GM21619 (cell line): ENCODE data around the gene PRKCE.
"Not testable (repeated sequence)": the region's sequence is repeated elsewhere in the genome, so short reads cannot be mapped to it uniquely, and the experiment has no call there.

Experiments used
- ATAC-seq: cut with Tn5 transposase; IDR thresholded peaks from one replicate; pipeline ENCODE4 v1.9.1; 2021; ENCODE audit not compliant: unreplicated experiment

PRKCE gene

GRCh38 chr2:45883603-45884000, 232.1 kb downstream of the PRKCE start:
- ATAC-seq = no peak

DNA sequence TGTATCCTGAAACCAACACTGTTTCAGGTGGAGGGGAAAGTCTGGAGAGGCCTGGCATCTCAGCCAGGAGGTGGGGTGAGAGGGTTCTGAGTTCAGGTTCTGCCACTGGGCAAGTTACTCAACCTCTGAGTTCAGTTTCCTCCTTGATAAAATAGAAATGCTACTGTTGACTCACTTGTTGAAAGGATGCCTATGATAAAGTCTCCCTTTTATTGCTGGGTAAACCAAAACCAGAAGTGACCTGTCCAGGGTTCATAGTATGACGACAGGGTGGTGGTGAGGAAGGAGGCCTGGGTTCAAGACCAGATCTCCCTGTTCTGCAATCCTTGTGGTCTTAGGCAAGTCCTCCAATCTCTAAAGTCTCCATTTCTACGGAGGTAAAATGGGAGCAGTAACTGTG, 232.7 kb downstream of the PRKCE start:
- no peak for ATAC-seq

DNA sequence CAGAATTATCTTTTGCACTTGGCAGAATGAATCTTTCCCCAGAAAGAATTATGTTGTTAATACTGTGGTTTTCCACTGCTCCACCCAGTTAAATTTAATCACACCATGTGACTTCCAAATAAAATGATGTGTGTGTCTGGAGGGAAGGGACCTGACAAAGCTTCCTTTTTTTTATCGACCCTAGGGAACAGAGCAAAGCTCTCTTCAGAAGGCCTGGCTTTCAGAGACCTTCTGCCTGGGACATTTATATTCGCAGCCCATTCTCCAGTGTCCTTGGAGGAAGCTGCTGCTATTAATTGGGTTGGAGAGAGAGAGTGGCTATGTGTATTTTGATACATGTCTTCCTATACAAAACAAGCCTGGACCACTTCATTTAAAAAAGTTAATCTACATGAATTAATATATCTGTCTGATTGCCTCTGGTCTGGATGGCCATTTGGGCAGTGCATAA, 233.7 kb downstream of the PRKCE start:
- ATAC-seq = no peak

GRCh38 chr2:45886171-45886663, 234.7 kb downstream of the PRKCE start:
- no peak for ATAC-seq

- ATAC-seq = no peak
Observed at GRCh38 chr2:45888167-45888566, 236.7 kb downstream of the PRKCE start.

- no peak for ATAC-seq
Observed at GRCh38 chr2:45888641-45889040, 237.2 kb downstream of the PRKCE start.

DNA sequence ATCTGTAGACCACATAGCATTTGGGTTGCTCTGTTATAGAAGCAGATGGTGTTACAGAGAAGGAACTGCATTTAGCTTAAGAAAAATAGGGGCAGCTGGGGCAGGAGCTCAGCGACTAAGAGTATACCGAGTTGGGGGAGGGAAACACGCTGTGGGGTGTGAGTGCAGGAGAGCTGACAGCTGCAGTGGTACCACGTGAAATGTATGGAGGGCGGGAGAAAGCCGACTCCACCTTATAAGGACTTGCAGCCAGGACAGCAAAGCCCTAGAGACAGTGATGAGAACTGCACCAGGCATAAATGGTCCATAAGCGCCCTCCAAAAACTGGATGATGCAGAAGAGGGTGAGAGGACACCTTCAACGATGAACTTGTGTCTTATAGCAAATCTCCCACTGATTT, 237.6 kb downstream of the PRKCE start:
- peak; percentile 85 for ATAC-seq

DNA sequence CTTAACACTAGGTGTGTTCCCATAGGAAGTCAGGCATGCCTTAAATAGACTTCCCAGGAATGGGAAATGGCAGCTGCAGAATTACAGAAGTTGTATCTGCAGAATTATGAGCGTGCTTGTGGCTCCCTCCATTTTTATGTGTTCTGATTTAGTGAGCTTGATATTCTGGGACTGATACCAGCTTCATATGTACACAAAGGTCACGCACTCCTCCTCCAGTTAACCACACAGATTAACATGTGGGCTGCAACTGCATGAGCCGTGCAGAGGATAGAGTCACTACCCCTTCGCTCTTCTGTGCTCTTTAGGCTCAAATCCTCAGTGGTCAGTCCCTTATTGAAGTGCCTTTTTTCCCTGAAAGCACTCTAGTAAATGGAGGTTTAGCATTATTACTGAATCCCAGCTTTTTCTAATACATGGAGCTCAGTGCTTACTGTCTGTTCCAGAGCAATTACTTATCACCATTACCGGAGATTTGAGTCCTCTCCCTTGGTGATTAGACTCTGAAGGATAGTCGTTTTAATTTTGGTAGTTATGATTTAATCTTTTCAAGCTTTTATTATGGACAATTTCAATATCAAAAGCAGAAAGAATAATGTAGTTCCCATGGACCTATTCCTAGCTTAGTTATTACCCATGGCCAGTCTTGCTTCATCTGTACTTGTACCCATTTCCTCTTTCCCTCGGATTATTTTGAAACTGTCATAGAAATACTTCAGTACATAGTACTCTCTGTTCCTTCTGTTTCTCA, 238.3 kb downstream of the PRKCE start:
- peak; percentile 39 for ATAC-seq

- ATAC-seq = not testable (repeated sequence)
Observed at GRCh38 chr2:45890371-45890646, 238.8 kb downstream of the PRKCE start.

DNA sequence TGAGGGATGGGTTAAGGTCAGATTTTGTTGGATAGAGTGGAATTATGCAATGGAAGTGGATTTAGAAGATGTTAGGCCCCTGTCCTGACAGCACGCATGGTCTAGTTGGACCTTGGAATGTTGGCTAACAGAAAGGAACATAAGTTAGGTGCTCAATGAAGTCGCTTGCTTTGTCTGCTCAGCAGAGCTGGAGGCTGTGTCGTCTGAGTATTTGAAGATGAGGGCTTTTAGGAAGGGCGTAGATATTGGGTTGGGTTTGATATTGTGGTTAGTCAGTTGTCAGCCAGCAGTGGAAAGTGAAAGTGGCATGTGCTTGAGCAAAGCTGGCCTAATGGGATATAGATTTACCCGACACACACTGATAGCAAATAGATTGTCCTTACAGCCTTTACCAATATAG, 239.3 kb downstream of the PRKCE start:
- ATAC-seq = no peak

DNA sequence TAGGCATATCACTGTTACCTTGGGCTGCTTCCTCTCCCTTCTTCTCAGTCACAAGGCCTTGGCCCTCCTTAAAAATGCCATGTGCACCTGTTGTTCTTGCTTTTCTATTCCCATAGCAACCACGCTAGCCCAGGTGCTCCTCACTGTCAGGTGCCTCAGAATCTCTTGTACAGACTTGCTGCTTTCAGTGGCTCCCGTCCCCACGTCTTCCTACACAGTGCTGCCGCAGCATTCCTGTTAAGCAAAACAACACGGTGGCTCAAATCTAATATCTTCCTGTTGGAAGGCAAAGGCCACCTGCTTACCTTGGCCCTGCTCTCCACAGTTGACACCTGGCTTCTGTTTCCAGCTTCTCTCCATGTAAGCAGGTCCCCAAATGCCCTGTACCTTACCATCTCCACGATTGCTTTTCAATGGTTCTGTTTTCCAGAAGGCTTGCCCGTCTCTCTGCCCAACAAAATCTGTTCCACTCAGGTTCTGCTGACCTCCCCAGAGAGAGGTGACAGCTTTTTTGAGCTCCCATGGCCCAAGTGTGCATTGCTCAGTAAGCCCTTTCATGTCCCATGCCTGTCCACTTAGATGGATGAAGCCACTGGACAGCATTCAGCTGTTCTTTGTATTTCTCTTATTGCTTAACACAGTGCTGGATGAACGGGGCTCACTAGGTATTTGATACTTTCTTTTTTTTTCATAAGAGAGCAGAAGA, 240.4 kb downstream of the PRKCE start:
- ATAC-seq = no peak

DNA sequence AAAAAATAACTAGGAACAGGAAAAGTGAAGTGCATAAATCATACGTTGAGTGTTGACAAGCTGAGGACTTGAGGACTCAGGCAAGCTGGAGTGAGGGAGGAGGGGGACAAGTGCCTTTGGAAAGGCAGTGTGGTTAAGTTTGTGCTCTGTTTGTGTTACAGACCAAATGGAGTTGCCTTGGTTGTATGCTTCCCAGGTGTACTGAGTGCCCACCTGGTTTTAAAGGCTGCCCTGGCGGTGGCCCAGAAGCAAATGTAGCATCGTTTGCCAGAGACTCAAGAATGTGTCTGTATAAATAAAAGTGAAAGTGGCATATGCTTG, 240.9 kb downstream of the PRKCE start:
- ATAC-seq = no peak

DNA sequence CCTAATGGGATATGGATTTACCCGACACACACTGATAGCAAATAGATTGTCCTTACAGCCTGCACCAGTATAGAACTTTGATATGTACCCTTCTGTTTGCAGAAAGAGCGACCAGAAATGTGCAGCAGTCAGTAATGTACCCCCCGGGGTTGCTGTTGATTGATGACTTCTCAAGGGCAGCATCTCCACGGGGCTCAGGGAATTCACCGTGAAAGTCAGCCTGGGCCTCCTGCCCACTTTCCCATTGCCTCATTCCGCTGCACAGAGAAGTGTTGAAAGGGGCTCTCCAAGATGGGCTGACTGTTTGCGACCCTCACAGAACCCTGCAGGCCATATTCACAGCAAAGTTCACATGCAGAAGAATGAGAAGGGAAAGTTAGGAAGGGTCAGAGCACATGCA, 241.3 kb downstream of the PRKCE start:
- ATAC-seq = no peak

DNA sequence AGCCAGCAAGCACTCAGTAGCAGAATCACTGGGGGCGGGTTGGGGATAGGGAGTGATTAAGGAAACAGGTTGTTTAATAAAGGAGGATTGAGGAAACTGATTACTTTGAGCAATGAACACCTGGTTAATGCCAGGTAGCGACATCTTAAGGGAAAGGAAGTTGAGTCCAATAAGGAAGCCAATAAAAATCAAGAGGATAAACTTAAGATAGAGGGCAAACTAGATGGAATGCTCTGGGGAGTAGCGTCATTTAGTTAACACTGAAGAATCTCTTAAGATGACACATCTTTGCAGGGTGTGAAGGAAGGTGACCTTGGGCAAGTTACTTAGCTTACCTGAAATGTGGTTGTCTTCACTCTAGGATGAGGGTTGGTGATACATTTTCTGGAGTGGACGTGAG, 242.7 kb downstream of the PRKCE start:
- ATAC-seq = no peak

DNA sequence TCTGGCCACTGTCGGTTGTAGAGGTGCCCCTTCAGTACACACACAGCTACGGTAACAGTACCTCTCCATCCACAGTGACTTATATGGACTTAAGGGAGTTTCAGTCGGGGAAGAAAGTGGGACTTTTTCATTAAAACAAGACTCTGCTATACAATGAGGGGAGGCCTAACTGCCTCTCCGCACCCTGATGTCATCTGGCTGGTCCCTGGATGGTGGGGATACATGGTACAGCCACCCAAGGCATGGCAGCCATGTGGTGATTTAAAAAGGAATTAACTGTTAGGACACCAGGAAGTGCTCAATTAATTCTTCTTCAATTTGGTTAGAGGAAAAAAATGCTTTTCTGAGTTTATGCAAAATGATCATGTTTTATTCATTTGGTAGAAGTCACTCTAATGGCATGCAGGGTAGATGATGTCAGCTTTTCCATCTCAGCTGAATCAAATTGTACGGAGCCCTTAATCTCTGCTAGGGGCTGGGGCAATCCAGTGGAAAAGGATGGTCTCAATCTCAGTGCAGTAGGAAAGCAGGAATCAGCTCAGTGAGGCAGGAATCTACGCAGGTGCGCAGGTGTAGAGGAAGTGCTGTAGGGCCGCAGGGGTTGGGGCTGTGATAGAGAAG, 243.9 kb downstream of the PRKCE start:
- ATAC-seq = no peak

DNA sequence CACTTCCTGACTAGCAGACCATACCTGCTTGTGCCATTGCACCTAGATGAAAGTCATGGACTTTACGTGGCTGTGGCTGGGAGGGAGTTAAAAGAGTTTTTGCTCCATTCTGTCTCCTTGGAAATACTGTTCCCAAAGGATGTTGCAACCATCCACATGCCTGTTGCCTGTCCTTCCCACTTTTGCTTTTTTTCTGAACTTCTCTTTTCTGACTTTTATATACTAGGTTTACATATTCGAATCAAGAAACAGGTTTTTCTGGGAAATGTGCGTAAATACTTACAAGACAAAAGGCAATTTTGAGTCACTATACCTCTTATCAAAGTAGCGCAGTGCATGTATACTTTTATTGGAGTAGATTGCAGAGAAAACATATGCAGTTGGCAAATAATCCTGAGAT, 244.8 kb downstream of the PRKCE start:
- ATAC-seq = no peak

- ATAC-seq = no peak
Observed at GRCh38 chr2:45897842-45898241, 246.4 kb downstream of the PRKCE start.

DNA sequence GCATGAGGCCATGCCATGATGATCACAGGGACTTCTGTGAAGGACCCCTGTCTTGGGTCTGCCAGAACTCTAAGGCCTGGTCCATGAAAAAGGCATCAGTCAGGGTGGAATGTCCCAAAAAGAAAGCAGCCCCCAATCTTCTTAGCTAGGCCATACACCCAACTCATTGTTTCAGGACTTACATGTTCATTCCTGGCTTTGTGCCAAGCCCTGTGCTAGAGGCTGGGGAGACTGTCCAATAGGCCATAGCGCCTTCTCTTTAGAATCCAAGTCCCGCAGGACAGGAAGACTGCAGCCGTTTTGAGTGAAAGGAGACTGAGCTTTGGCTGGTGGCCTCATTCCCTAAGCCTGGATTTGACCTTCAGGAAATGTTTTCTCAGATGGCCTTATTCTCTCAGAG, 247.3 kb downstream of the PRKCE start:
- no peak for ATAC-seq

- ATAC-seq = no peak
Observed at GRCh38 chr2:45899926-45900325, 248.5 kb downstream of the PRKCE start.

DNA sequence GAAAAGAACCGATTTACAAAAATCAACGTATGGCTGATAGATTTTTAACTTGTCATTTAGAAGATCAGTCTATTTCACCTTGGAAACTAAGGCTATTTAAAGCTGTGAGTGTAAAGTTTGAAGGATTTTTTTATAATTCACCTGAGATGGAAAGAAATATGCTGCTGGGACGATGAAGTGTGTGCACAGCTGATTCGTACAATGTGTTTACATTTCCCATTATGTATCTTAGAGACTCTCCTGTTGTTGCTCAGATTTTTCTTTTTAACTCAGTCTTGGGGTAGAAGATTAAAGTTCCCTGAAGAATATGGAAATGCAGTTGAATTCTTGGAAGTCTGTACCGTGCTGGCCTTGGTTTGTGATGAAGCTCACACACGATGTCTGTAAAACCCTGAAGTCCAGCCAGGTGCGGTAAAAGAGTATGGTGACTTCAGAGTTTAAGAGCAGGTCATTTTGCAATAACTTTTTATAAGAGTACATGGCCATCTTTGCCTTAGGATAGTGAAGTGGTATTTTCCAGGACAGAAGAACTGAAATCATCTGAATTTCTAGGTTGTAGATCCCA, 250.1 kb downstream of the PRKCE start:
- ATAC-seq = no peak

DNA sequence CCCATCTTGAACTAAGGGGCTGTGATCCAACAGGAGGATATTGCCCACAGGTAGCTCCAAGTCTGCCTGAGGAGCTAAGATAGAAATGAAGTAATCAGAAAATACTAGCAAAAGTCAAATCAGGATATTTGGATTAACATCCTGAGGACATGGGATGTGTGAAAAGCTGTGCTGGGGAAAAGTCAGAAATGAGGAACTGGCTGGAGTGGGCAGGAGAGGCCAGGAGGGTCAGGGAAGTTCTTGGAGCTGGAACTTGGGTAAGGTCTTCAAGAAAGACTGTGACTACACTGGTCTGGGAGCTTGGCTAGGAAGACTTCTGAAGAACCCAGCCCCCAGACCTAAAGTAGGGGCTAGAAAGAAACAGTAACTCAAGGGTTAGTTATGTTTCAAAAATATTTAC, 250.9 kb downstream of the PRKCE start:
- ATAC-seq = no peak

GRCh38 chr2:45902781-45903375, 251.4 kb downstream of the PRKCE start:
- no peak for ATAC-seq
